Nephron progenitor cell (in vitro differentiated cells): ENCODE results near the gene VPS13D.

ENCODE experiments used
- DNase-seq: peaks from one replicate; pipeline ENCODE4 v3.0.0; 2021
- H3K27ac Mint-ChIP-seq: 2 replicates; pipeline ENCODE4 v1.8.0; 2021; ENCODE audit warnings: mild to moderate bottlenecking, moderate library complexity, mixed read lengths
- H3K27me3 Mint-ChIP-seq: 2 replicates; pipeline ENCODE4 v1.8.0; 2021; ENCODE audit warnings: mild to moderate bottlenecking, low read depth, mixed read lengths; ENCODE audit not compliant: poor library complexity
- H3K36me3 Mint-ChIP-seq: 2 replicates; pipeline ENCODE4 v1.8.0; 2021; ENCODE audit warnings: low read depth, mixed read lengths
- H3K4me1 Mint-ChIP-seq: 2 replicates; pipeline ENCODE4 v1.8.0; 2021; ENCODE audit warnings: mixed read lengths
- H3K4me3 Mint-ChIP-seq: 2 replicates; pipeline ENCODE4 v1.8.0; 2021; ENCODE audit warnings: mild to moderate bottlenecking, moderate library complexity, mixed read lengths
- H3K9me3 Mint-ChIP-seq: 2 replicates; pipeline ENCODE4 v1.8.0; 2021; ENCODE audit warnings: mild to moderate bottlenecking, moderate library complexity, mixed read lengths
- TF ChIP-seq, protein P1 (sequence below): fragments of 200-600 bp; sonication (generic); IDR thresholded peaks from 2 replicates; pipeline ENCODE4 v1.5.0; 2021; ENCODE audit warnings: antibody characterized with exemption

Gene VPS13D

DNA sequence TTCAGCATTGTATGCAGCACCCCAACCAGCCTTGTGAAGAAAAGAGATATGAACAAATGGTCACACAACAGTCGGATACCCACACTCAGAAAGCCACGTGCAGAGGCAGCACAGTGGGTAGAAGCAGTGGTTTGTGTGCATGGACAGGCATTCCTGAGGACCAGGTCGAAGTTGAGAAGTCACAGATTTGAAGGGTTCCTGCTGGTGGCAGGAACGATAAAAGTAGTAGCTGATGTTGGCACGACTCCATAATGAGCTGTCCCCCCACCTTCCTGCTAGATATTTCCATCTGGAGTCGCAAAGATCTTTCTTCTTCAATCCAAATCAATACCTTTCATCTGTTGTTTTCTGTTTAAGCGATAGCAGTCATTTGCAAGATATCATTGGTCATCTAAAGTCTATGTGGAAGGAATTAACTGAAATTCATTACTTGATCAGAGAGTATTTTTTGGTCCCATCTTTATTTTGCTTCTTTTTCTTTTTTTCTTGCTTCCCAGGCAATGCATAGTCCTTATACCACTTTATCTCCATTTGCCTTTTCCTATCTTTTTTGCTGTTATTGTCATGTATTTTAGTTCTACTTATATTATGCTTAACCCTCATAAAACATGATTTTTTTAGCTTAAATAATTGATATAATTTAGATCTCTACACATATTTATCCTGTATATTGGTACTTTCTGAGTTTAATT is 211.7 kb downstream of the VPS13D start:
- DNase-seq = no peak
- H3K27me3 Mint-ChIP-seq = no peaks in the 10 kb centered on the region
- H3K9me3 Mint-ChIP-seq = peaks cover 38% of the 10 kb centered on the region

DNA sequence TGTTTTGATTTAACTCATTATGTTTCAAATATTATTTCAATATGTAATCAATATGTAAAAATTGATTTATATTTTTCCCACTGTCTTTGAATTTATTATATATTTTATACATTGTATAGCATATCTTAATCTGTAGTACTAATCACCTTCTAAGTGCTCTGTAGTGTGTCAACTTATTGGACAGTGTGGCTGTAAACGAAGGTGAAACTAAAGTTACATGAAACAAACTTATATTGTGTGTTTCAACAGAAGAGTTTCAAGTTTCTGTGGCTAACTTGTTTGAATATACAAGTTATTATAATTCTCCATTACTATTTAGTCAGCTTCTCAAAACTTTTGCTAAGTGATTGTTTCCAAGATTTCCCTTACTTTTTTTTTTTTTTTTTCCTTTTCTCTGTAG is 212.4 kb downstream of the VPS13D start:
- H3K27ac Mint-ChIP-seq = no peak overlapping the region
- DNase-seq = no peak
- H3K36me3 Mint-ChIP-seq = peaks cover 60% of the 10 kb centered on the region
- H3K4me3 Mint-ChIP-seq = no peak overlapping the region
- no peaks in the 10 kb centered on the region for H3K27me3 Mint-ChIP-seq
- peaks cover 36% of the 10 kb centered on the region for H3K9me3 Mint-ChIP-seq
- TF ChIP-seq, protein P1, sequence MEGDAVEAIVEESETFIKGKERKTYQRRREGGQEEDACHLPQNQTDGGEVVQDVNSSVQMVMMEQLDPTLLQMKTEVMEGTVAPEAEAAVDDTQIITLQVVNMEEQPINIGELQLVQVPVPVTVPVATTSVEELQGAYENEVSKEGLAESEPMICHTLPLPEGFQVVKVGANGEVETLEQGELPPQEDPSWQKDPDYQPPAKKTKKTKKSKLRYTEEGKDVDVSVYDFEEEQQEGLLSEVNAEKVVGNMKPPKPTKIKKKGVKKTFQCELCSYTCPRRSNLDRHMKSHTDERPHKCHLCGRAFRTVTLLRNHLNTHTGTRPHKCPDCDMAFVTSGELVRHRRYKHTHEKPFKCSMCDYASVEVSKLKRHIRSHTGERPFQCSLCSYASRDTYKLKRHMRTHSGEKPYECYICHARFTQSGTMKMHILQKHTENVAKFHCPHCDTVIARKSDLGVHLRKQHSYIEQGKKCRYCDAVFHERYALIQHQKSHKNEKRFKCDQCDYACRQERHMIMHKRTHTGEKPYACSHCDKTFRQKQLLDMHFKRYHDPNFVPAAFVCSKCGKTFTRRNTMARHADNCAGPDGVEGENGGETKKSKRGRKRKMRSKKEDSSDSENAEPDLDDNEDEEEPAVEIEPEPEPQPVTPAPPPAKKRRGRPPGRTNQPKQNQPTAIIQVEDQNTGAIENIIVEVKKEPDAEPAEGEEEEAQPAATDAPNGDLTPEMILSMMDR = no peak
- H3K4me1 Mint-ChIP-seq = peaks cover 17% of the 10 kb centered on the region

More for the DNA sequence above, 211.7 kb downstream of the VPS13D start:
- TF ChIP-seq, protein P1 = no peak
- H3K4me3 Mint-ChIP-seq = no peak overlapping the region
- no peak overlapping the region for H3K27ac Mint-ChIP-seq
- peaks cover 64% of the 10 kb centered on the region for H3K36me3 Mint-ChIP-seq
- peaks cover 21% of the 10 kb centered on the region for H3K4me1 Mint-ChIP-seq

- TF ChIP-seq, protein P1 = no peak
- no peak overlapping the region for H3K4me3 Mint-ChIP-seq
Measured at GRCh38 chr1:12443151-12443550, 213.3 kb downstream of the VPS13D start.

DNA sequence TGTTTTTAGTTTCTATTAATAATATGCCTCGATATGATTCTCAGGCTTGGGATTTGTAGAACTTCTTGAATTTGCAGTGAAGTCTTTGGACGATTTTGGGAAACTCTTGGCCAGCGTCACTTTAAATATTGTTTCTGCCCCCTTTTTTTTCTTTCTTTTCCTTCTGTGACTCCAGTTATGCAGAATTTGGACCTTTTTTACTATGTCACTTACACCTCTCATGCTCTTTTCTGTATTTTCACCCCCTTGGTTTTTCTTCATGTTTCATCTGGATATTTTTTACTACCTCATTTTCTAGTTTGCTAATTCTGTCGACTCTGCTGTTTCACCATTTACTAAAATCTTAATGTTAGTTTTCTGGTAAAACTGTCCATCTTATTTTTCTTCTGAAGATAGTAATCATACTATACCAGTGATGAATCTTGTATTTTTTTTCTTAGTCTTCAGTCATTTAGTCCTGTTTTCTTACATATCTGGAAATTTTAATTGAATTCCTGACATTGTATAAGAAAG is 214.6 kb downstream of the VPS13D start:
- no peak for DNase-seq
- peaks cover 21% of the 10 kb centered on the region for H3K9me3 Mint-ChIP-seq
- H3K36me3 Mint-ChIP-seq = peaks cover 41% of the 10 kb centered on the region
- H3K4me3 Mint-ChIP-seq = no peak overlapping the region
- TF ChIP-seq, protein P1 = no peak
- no peaks in the 10 kb centered on the region for H3K27me3 Mint-ChIP-seq
- no peak overlapping the region for H3K27ac Mint-ChIP-seq
- H3K4me1 Mint-ChIP-seq = peaks cover 25% of the 10 kb centered on the region

More at GRCh38 chr1:12443151-12443550, 213.3 kb downstream of the VPS13D start:
- peaks cover 24% of the 10 kb centered on the region for H3K4me1 Mint-ChIP-seq
- H3K9me3 Mint-ChIP-seq = peaks cover 34% of the 10 kb centered on the region
- no peaks in the 10 kb centered on the region for H3K27me3 Mint-ChIP-seq
- DNase-seq = no peak
- H3K27ac Mint-ChIP-seq = no peak overlapping the region
- H3K36me3 Mint-ChIP-seq = peaks cover 54% of the 10 kb centered on the region

- no peak overlapping the region for H3K27ac Mint-ChIP-seq
- TF ChIP-seq, protein P1 = no peak
Measured at GRCh38 chr1:12445257-12445656, 215.4 kb downstream of the VPS13D start.

GRCh38 chr1:12446593-12446992 is 216.8 kb downstream of the VPS13D start:
- H3K9me3 Mint-ChIP-seq = peaks cover 20% of the 10 kb centered on the region
- peaks cover 44% of the 10 kb centered on the region for H3K4me1 Mint-ChIP-seq
- no peaks in the 10 kb centered on the region for H3K27me3 Mint-ChIP-seq
- no peak overlapping the region for H3K27ac Mint-ChIP-seq
- DNase-seq = no peak
- H3K36me3 Mint-ChIP-seq = peaks cover 33% of the 10 kb centered on the region
- no peak overlapping the region for H3K4me3 Mint-ChIP-seq
- TF ChIP-seq, protein P1 = no peak

More at GRCh38 chr1:12445257-12445656, 215.4 kb downstream of the VPS13D start:
- H3K36me3 Mint-ChIP-seq = peaks cover 36% of the 10 kb centered on the region
- peaks cover 31% of the 10 kb centered on the region for H3K4me1 Mint-ChIP-seq
- peaks cover 20% of the 10 kb centered on the region for H3K9me3 Mint-ChIP-seq
- H3K27me3 Mint-ChIP-seq = no peaks in the 10 kb centered on the region
- no peak overlapping the region for H3K4me3 Mint-ChIP-seq
- no peak for DNase-seq
